Measurements from ENCODE around the gene PAGR1.

DNA sequence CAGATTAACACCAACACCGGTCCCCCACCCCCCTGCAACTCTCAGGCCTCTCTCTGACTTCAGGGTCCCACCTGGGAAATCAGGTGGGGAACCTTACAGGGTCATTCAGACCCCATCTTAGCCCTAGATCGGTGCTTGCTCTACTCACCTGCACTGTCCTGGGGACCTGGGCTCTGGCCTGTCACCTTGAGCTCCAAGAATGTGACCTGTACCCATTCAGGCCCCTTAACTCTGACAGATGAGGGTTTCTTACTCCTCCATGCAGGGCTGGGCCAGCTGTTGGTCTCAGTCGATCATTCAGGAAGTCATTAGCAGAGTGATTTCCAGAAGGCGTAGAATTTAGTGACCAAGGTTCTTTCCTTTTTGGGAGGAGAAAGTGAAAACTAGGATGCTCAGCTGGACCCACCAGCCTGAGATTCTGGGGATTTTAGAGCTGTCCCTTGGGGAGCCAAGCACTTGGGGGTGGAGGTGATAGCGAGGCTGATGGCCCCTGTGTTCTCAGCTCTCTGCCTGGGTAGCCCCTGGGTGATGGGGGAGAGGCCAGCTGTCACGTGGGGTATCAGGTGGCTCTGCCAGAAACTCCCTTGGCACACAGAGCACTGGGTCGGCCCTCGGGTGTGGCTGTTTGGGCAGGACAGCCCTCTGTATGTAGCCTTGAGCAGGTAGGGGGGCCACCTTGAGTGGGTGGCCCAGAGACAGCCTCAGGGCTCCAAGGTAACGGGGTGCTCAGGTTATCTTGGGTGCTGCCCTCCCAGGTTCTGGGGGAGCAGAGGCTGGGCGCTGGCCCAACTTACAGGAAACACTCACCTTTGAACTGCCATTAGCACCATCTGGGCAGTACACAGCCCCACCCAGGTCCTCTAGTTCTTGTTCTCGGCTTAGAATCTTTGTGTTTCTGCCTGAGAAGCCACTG, 5.0 kb downstream of the PAGR1 start:
- TF ChIP-seq ZNF274 (IDR thresholded peaks at IDR 0.05; ENCODE audit: low read depth, low read length) (no peak), SUZ12 (IDR thresholded peaks at IDR 0.05; ENCODE audit: extremely low read depth, insufficient read depth, insufficient read length) (no peak)

All from NT2/D1 (cell line).